HG03575 (cell line): ENCODE results near the gene CCM2.
"Not testable (repeated sequence)": the region's sequence is repeated elsewhere in the genome, so short reads cannot be mapped to it uniquely, and the experiment has no call there.

Experiments
- ATAC-seq: cut with Tn5 transposase; IDR thresholded peaks from one replicate; pipeline ENCODE4 v1.9.1; 2021; ENCODE audit not compliant: unreplicated experiment, insufficient number of reproducible peaks, low FRiP score; ENCODE audit errors: extremely low read depth

The CCM2 gene

GRCh38 chr7:45026984-45027773 is 27.2 kb downstream of the CCM2 start:
- ATAC-seq: no peak

DNA sequence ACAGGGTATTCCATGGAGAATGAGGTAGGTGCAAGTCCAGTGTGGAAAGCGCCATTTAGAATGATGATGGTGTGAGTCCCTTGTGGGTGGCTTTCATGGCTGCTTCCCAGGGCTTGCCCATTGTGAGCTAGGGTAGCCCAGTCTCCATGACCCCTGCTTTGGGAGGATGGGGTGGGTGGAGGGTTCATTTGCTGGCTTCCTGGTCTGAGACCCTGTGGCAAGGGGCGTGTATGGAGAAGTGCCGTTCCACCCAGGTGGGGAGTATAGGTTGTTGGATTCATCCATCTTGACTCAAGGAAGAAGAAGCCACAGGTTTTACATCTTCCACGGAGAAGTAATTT is 27.7 kb downstream of the CCM2 start:
- no peak for ATAC-seq

- no peak for ATAC-seq
These were observed 28.3 kb downstream of the CCM2 start for GRCh38 chr7:45028138-45028919.

DNA sequence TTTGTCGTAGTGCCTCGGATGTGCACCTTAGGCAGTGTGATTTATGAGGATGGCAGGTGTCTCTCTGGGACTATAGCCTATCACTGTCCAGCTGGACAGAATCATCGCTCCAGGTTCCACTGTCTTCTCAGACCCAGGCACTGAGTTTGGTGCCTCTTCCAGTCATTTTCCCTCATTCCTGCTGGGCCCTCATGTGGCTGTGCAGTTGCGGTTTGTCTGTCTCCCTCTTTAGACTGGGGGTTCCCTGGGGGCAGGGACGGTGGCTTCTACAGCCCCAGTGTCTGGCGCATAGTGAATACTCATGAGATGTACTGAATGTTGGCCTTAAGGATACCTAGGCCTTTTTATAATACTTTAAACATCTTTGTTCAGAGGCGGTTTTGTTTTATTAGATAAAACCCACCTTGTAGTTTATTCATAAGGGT is 28.9 kb downstream of the CCM2 start:
- ATAC-seq: no peak

DNA sequence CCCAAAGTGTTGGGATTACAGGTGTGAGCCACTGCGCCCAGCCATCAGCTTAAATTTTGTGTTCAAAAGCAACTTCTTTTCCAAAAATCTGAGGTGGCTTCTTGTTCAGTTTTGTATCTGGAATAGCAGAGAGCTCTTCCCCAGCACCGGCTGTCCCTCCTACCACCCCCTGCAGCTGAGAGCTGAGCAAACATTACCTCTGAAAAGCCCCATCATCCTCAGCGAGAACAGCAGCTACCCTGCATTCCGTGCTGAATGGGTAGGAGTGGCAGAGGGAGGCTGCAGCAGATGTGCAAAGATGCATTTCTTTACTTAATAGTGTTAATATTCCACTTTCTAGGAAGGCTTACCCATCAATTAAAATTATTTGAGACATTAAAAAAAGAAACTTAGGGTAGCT is 31.8 kb downstream of the CCM2 start:
- ATAC-seq: no peak

GRCh38 chr7:45032421-45032820 is 32.4 kb downstream of the CCM2 start:
- no peak for ATAC-seq

DNA sequence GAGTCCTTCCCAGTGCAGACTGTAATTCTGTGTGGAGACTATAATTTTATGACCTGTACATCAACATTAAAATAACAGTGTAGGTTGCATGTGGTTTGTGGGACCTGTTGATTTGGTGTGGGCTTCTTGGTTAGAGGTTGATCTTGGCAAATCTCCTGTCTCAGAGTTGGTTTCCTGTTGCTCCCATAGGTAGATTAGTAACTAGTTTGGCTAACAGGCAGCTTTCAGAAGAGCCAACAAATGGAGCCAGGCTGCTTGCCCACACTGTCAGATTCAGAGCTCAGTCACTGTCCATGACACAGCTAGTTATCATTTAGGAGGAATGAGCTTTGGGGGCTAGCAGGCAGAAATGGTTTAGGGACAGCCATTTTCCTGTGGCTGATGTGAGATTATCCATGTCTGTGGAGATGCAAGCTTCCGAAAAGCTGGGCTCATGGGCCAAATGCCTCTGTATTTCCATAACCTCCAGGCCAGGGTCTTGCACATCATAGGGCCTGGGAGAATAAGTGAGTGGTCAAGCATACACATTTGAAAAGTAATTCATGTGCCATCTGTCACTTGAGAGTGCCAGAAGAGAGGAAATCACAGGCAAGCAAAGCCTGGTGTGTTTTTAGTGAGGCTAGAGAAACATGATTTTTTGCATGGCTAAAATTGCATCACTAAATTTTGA is 33.4 kb downstream of the CCM2 start:
- no peak for ATAC-seq

- ATAC-seq: no peak
These were observed 33.9 kb downstream of the CCM2 start for GRCh38 chr7:45033931-45034290.

- ATAC-seq: not testable (repeated sequence)
These were observed 34.7 kb downstream of the CCM2 start for GRCh38 chr7:45034710-45035109.

DNA sequence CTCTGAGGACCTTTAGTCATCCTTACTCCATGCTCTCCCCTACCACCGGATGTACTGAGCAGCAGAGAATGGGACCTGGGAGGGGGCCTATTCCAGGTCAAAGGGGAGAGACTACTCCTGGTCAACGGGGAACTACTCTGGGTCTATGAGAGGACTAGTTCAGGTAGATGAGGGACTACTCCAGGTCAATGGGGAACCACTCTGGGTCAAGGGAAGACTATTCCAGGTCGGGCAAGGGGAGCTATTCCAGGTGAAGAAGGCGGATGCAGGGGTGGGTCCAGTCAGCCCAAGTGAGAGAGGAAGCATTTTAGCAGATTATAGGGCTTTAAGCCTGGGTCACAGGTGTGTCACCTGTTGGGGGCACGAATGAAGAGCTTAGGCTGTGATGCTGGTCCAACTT is 35.4 kb downstream of the CCM2 start:
- no peak for ATAC-seq

DNA sequence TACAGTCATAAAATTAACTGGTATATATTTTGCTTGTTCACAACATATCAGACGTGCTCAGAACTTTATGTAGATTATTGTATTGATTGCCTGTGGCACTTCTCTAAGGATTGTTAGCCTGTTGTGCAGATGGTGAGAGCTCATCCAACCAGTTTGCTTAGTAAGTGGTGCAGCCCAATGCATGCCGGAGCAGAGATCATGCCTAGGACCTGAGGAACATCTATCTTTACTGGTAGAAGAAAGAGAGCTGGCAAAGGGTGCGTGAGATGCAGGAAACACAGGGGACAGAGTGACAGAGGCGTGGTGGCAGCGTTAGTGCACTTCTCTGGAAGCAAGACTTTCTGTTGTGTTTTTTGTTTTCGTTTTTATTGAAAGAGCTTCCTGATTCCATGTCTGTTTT is 35.9 kb downstream of the CCM2 start:
- ATAC-seq: no peak

DNA sequence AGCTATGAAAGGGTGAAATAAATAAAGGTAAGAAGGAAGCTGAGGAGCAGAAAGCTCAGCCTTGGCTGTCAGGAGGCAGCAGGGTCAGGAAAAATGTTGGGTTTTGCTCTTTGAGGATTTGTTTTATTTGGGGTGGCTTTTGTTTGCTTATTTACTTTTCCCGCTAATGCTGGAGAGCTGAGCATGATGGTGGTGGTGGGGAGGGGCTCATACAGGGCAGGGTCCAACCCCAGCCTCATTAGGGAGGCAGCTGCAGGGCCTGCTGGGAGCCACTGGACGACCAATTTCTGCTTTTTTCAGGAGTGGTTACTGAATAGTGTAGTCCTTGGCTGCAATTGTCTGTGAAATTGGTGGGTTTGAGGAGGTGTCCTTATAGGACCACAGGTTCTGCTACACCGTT is 36.3 kb downstream of the CCM2 start:
- ATAC-seq: no peak

DNA sequence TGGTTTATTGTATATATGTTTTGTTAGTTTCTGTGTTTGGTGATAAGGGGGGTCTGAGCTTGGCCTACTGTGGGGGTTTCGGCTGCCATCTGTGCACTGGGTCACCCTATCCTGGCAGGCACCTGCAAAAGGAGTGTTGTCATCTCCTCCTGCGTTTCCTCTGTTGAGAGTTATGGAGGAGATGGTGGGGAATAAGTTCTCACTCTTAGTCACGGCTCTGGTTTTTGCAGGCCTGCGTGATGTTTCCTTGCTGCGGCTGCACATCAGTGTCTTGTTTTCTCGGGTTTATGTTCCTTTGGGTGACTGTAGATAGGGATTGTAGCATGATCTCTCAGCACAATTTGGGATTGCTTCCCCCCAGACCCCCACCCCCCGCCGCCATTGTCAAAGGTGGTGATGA is 36.8 kb downstream of the CCM2 start:
- ATAC-seq: no peak

GRCh38 chr7:45037876-45038275 is 37.9 kb downstream of the CCM2 start:
- ATAC-seq: no peak

- ATAC-seq: no peak
These were observed 39.1 kb downstream of the CCM2 start for GRCh38 chr7:45039106-45039505.

GRCh38 chr7:45044338-45044737 is 44.3 kb downstream of the CCM2 start:
- no peak for ATAC-seq

DNA sequence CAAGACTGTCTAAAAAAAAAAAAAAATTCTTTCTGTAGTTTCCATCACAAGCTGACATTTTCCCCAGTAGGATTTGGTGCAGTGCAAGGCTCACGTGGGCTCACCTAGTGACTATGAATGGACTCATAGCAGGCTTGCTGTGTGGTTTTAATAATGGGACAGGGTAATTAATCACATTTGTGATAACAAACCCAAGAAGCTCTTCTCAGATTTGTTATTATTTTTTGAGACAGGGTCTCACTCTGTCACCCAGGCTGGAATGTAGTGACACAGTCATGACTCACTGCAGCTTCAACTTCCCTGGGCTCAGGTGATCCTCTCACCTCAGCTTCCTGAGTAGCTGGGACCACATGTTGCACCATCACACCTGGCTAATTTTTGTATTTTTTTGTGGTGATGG is 48.7 kb downstream of the CCM2 start:
- ATAC-seq: no peak

- no peak for ATAC-seq
These were observed 50.2 kb downstream of the CCM2 start for GRCh38 chr7:45050198-45050597.

DNA sequence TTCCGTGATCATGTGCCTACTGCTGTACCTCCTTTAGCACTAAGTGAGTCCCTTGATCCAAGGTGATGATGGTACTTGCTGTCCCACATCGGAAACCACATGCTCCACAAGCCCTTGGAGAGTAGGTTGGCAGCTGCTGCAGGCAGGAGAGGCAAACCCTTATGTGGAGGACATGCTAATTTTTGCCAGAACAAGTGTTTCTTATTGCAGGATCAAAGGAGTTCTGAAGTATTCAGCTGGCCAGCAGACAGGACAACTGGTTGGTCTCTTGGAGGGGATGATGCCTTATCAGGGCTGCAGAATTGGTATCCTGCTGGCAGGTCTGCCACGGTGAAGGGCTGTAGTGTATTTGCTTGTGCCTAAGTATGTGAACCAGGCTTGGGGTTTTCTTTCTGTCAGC is 52.0 kb downstream of the CCM2 start:
- no peak for ATAC-seq

DNA sequence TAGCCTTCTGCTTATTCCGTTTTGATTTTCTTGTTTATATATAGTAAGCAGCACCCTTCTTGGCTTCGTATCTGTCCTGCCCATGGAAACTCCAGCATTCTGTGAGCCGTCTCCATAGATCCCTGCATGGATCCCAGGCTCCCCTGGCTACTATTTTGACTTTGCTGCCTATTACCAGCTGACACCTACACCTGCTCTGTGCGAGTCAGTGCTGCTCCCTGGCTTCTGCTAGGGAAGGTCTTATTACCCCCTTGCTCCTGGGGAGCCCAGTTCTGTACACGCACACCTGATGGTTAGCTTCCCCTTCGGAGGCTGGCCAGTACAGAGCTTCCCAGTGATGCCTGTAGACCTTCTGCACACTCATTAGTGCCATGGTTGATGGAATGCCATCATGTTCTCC is 53.4 kb downstream of the CCM2 start:
- no peak for ATAC-seq
